Transverse colon (tissue), 4 donors: ENCODE results near the gene APBB1.

Experiments used
- EP300 ChIP-seq: sonication (generic); formaldehyde crosslinking; IDR thresholded peaks from one replicate; pipeline ENCODE4 v1.6.1; 2017; ENCODE audit warnings: antibody characterized with exemption, low read depth
- POLR2A ChIP-seq: fragments of 450-650 bp; IDR thresholded peaks from one replicate; pipeline ENCODE4 v1.6.1; 2016; ENCODE audit warnings: antibody characterized with exemption, mild to moderate bottlenecking, moderate library complexity
- POLR2AphosphoS5 ChIP-seq, 3 donors: sonication (generic); formaldehyde crosslinking; IDR thresholded peaks; one replicate each; pipeline ENCODE4 v1.6.1; 2016; ENCODE audit warnings: antibody characterized with exemption in 3 of 3
- TF ChIP-seq, protein P1 (sequence below), 5 experiments: fragments of 200-600 bp in 3 of 5; fragments of 450-650 bp in 2 of 5; sonication (generic) in 3 of 5; IDR thresholded peaks; 1 replicate in 2 of 5; 2 replicates in 3 of 5; pipeline ENCODE4 v1.5.1; 2016 to 2017; ENCODE audit warnings: antibody characterized with exemption in 5 of 5, inconsistent platforms in 3 of 5, mild to moderate bottlenecking in 2 of 5, moderate library complexity in 1 of 5

DNA sequence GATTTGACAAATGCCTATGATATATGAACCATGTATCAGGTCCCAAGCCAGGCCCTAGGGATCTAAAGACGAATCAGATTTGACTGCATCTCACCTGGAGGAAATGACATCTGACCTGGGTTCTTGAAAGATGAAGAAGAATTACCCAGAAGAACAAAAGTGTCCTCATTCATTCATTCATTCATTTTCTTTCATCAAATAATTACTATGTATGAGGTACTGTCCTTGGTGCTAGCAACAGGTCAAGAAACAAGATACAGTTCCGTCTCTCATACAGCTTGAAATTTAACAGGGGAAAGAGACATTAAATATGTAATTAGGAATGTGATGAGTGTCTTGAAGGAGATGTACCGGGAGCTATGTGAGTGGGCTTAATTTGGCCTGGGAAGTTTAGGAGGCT is 1.8 kb upstream of the APBB1 start:
- TF ChIP-seq, protein P1, sequence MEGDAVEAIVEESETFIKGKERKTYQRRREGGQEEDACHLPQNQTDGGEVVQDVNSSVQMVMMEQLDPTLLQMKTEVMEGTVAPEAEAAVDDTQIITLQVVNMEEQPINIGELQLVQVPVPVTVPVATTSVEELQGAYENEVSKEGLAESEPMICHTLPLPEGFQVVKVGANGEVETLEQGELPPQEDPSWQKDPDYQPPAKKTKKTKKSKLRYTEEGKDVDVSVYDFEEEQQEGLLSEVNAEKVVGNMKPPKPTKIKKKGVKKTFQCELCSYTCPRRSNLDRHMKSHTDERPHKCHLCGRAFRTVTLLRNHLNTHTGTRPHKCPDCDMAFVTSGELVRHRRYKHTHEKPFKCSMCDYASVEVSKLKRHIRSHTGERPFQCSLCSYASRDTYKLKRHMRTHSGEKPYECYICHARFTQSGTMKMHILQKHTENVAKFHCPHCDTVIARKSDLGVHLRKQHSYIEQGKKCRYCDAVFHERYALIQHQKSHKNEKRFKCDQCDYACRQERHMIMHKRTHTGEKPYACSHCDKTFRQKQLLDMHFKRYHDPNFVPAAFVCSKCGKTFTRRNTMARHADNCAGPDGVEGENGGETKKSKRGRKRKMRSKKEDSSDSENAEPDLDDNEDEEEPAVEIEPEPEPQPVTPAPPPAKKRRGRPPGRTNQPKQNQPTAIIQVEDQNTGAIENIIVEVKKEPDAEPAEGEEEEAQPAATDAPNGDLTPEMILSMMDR (IDR thresholded peaks at IDR 0.05): no peak
- TF ChIP-seq POLR2A (no peak), EP300 (no peak), POLR2AphosphoS5 (IDR thresholded peaks at IDR 0.05) (no peak)
